Cardiac septum (tissue), 1 donor: ENCODE data around the gene ARHGEF33. TPM values are rescaled to one million over a fixed set of nuclear protein-coding genes. Genes with fewer than 3 reads are reported as not detected.
"Not testable (repeated sequence)": the region's sequence is repeated elsewhere in the genome, so short reads cannot be mapped to it uniquely, and the experiment has no call there.

Experiments
- DNase-seq: peaks from one replicate; pipeline ENCODE4 v3.0.0-alpha.2; 2020; ENCODE audit warnings: low spot score
- intact Hi-C: fragments of 100-400 bp; cut with DNase I; formaldehyde crosslinking; loops from one replicate; pipeline ENCODE4 v1.14.0; 2022
- total RNA-seq: library from RNA; stranded (reverse); fragmentation: NEBNext Ultra II Directional; extraction: Animal tissue kit (Norgen Biotek cat#: 25700); gene quantifications from one replicate; pipeline ENCODE4 v1.2.1, GENCODE V29; 2021
- donor health status: DM: no; HTN: no; CAD: no.

ARHGEF33 gene
- total RNA-seq, 1 donor from 2014 or later: 0.38 TPM

DNA sequence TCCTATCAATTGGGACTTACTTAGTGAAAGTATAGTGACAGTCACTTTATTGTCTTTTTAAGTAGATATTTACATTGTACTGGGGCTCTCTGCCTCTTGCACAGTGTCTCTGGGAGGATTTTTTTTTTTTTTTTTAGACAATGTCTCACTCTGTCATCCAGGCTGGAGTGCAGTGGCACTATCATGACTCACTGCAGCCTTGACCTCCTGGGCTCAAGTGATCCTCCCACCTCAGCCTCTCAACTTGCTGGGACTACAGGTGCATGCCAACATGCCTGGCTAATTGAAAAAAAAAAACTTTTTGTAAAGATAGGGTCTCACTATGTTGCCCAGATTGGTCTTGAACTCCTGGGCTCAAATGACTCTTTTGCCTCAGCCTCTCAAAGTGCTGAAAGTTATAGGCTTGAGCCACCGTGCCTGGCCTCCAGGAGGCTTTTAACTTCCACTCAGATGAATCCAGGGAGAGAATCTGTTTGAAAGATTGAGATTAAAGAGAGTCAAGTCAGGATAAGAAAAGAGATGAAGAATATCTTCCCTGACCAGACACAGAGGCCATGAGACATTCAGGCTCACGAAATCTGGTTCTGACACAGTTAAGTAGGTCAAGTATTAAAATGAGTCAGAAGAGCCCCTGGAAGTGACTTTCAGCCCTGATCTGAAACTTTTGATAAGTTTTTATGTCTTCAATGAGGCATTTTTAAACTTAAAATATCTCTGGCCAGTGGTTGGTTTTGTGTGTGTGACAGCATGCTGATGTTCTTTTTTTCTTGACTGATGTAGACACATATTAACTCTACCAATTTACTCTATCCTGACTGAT is 18.3 kb downstream of the ARHGEF33 start:
- no peak for DNase-seq
- intact Hi-C loops: no loop called here

DNA sequence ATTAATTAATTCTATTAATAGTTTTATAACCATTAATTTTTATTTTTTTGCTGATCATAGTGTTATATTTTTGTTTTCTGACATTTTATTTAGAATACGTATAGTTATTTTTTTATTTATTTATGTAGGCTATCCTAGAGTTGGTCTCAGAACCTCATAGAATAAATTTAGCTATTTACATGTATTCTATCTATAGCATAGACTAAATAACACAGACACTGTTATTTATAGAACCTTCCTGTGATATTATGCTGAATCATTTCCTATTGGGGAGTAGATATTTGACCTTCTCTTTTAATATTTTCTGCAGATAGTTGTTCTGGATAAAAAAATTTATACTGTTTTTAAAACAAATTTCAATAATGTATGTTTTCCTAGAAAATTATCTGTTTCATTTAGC is 20.2 kb downstream of the ARHGEF33 start:
- intact Hi-C loops: no loop called here
- no peak for DNase-seq

DNA sequence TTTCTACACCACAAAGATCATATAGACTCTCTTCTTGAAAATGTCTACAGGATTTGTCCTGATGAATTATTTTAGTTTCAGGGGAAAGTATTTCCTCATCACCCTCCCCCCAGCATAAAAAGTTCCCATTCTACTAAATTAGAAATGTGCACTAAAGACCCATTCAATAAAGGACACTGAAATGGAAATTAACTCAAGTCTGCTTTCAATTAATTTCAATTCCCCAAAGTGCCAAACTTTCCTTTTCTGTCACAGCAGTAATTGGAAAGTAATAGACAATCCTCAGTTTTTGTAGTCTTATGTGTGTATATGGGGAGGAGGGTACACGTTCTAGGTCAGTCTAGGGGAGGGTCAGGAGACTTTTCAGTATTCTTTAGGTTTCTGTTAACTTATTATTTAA is 21.5 kb downstream of the ARHGEF33 start:
- no peak for DNase-seq
- intact Hi-C loops: no loop called here

DNA sequence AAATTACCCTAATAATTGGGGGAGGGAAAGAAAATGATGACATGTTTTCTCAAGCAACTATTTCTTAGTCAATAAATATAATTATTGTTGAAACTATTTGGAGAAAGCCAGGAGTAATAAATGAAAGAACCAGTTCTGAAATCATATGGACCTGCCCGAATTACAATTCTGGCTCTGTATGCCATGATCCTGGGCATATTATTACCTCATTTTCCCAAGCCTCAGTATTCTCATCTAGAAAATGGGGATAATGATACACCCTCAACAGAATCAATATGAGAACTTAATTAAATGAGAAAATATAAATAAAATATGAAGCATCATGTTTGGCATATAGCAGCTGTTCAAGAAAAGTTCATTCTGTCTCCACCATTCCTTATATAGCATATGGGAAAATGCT is 22.9 kb downstream of the ARHGEF33 start:
- intact Hi-C loops: no loop called here
- DNase-seq: no peak

DNA sequence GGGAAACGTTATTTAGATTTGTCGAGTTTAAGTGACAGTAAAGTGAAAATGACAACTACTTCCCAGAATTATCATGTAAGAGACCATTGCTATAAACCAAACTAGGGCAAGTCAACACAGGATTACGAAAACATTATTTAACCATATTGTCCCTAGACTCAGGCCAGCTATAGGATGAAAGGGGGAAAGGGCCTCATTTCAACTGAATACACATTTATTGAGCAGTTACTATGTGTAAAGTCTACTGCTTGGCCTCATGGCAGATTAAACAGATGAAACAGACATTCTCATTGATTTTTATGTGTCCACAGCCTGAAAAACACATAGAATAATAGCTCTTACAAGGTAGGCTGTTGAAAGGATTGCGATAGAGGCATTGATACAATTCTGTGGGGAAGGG is 32.7 kb downstream of the ARHGEF33 start:
- intact Hi-C loops: no loop called here
- no peak for DNase-seq

DNA sequence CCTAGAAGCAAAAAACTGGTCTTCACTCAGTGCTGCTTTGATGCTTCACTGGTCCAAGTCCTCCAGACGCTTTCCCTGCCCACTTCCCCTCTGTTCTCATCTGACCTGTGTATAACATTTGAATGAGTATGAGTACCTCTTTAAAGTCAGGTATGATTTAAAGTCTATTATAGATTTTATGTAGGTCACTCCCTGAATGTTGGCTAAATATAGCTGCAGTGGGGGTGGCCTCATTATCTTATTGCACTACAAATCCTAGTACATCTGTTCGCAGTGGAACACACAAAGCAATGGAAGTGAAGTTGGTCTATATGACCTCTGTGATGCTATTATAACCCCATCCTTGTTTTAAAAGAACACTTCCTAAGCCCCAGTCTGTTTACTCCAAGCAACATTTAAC is 33.2 kb downstream of the ARHGEF33 start:
- intact Hi-C loops: no loop called here
- no peak for DNase-seq

DNA sequence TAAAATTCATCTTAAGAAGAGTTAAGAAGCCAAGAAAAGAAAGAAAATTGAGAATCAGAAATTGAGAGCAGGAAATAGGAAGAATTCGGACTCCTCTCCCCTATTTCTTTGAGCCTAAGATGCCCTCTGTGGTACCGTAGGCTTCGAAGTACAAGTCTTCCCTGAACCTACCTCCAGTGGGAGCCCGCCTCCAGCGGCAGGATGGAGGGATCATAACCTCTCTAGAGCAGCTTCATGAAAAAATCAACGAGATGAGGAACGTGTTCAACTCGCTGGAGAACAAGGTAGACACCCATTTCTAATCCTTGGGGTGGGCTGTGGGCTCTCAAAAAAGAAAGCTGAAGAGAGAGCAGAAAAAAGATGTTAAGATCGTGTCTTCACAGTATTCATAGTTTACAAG is 36.3 kb downstream of the ARHGEF33 start:
- DNase-seq: no peak
- intact Hi-C loops: no loop called here

DNA sequence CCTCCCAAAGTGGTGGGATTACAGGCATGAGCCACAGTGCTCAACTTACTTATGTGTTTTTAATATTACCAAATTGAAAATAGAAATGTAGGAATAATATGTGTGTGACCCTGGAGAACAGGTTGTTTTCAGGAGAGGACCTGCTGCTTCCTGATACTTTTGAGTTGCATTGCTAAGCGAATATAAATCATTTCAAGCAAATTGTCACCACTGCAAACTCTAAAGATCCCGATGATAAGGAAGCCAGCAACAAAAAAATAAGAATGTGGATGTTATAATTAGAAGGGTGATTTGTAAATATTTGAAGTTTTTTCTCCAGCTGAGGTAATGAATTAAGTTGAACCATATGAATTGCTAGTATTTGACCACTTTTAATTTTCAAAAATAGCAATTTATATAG is 40.9 kb downstream of the ARHGEF33 start:
- intact Hi-C loops: no loop called here
- DNase-seq: no peak

DNA sequence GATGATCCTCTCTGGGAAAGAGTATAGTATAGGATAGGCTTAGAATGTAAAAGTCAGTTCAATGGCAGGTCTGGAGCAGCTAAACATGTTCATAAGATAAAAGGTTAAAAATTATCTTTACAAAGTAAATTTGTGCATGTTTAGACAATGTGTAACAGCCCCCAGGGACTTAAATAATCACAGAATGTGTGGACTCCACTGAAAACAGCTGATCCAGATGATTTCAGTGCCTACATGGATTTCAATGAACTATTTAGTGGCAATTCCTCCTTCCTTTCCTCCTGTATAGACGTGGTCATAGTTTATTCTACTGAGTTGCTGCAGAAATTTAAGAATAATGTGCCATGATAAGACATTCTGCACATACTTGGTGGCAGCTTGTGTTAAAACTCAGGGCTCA is 42.9 kb downstream of the ARHGEF33 start:
- no peak for DNase-seq
- intact Hi-C loops: no loop called here

DNA sequence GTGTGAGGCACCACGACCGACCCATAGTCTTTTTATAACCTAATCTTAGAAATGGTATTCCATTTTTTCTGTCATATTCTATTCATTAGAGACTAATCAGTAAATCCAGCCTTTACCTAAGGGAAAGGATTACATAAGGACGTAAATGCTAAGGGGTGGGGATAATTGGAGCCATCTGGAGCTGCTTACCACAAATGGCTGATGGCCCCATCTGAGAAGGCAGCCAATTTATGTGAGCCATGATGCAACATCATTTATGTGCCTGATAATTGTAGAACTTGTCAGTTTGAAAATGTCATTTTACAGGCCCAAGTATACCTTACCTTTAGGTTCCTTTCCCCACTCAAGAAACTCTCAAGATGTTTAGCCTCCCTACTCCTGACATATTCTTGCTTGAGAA is 44.0 kb downstream of the ARHGEF33 start:
- intact Hi-C loops: no loop called here
- DNase-seq: no peak

DNA sequence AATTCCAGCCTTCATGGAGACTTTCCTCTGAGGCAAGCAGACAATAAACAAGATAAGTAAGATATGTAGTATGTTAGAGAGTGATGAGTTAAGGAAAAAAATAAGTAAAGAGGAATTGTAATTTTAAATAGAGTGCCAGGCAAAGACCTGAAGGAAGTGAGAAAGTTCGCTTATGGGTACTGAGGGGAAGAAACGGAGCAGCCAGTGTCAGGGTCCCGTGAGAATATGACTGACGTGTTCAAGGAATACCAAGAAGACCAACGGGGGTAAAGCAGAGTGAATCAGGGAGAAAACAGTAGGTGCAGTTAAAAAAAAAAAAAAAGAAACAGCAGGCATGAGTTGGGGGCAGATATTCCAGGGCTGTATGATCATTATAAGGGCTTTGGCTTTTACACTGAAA is 45.1 kb downstream of the ARHGEF33 start:
- intact Hi-C loops: no loop called here
- no peak for DNase-seq

DNA sequence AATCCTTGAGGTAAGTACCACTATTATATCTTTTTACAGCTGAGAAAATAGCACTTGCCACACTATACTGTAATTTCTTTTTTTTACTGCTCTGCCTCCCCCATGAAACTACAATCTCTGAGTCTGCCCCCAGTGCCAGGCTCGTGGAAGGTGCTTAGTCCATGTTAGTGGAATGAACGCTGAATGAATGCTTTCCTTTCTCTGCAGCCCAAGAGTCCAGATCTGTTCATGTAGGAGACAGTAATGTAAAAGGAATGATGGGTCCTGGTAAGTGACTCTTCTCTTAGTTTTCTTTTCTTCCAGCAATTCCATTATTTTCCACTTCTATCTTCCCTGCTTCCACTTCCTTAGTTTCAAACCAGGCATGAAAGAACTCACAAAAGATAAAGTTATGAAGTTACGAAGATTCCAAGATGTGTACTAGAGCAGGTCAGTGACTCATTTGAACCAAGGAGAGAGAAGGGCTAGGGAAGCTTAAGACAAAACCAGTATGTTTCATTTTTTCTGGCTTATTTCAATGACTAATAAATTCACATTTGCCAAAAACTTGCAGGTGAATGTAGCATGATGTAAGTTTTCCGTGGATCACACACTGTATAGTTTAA is 46.0 kb downstream of the ARHGEF33 start:
- DNase-seq: no peak
- intact Hi-C loops: no loop called here

DNA sequence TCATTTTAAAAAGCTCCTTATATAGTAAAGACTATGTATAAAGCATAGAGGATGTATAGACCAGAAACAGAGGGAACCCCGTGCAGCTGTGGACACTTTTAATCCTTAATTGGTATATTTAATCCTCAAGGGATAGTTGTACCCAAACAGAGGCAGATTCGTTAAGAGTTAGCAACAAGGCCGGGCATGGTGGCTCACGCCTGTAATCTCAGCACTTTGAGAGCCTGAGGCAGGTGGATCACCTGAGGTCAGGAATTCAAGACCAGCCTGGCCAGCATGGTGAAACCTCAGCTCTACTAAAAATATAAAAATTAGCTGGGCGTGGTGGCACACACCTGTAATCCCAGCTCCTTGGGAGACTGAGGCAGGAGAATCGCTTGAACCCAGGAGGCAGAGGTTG is 46.8 kb downstream of the ARHGEF33 start:
- DNase-seq, intact Hi-C loops: not testable (repeated sequence)

DNA sequence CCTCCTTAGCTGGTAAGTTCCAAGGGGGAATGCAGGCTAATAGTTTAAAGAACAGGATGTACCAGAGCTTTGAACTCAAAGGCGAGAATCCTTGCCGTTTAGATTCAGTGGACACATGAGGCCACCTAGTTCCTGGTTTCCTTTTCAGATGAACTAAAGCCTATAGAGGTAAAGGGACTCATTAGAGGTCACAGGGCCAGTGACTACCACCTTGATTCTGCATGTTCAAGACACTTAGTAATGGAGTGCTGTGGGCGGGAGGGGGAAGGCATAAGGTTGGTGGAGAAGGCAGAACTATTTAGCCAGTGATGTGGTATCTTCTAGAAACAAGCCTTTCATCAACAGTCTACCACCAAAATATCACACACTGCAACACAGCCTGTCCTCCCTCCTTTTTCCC is 47.9 kb downstream of the ARHGEF33 start:
- intact Hi-C loops: no loop called here
- DNase-seq: no peak

DNA sequence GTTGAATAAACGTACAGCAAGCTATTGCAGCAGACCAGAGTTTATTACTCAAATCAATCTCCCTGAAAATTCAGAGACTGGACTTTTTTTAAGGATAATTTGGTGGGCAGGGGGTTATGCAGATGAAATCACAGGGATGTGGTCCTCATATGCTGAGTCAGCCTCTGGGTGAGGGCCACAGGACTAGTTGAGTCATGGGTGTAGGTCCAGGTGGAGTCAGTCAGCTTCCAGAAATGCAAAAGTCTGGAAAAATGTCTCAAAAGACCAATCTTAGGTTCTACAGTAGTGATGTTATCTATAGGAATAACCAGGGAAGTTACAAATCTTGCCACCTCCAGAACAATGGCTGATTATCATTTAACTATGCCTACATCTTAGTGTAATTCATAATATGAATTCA is 51.1 kb downstream of the ARHGEF33 start:
- no peak for DNase-seq
- intact Hi-C loops: no loop called here

DNA sequence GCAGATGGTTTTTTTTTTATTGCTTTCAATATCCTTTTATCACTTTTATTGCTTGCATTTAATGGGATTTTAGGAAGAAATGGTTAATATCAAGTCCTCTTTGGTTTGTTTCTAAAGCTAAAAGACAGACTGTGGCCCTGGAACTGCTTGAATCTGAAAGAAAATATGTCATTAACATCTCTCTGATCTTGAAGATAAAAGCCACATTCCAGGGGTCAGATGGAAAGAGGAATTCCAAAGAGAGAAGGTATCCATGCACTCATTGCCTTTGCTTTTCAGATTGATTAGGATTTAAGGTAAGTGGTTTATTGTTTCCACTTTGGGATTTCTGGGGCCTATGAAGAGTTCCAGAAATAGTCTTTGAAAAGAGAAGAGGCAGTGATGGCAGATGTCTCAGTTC is 54.1 kb downstream of the ARHGEF33 start:
- intact Hi-C loops: no loop called here
- DNase-seq: no peak

DNA sequence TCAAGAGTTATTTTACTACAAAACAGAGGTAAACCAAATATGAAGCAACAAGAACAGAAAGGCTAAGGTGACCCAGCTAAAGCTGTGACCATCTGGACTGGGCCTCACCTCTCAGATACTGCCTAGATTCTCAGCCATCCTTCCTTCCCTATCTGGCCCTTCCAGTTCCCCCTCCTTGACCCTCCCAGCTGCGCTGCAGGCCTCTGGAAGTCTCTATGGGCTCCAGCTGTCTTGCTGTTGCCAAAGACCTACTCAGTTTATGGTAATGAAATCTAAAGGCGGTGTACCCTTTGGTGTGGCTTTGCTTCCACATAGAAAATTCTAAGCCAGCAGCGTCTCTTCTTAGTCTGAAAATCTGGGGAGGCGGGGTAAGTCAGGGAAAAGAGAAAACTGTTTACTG is 55.7 kb downstream of the ARHGEF33 start:
- no peak for DNase-seq
- intact Hi-C loops: no loop called here

DNA sequence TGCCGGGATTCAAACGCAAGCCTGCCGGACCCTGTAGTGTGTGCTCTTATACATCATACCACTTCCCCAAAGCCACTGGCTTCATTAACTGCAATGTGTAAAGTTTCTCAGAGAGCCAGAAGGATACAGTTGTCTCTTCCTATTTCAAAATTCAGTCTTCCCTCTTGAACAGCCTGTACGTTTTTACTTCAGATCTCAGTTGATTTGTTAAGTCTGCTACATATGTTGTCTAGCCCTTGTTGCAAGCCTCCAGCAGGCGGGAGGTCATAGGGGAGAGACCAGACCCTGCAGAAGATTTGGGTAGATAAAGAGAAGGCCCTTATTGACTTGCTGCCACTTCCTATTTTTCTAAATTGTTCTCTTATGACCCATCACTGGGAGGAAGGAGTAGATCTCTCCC is 56.2 kb downstream of the ARHGEF33 start:
- DNase-seq: no peak
- intact Hi-C loops: no loop called here

DNA sequence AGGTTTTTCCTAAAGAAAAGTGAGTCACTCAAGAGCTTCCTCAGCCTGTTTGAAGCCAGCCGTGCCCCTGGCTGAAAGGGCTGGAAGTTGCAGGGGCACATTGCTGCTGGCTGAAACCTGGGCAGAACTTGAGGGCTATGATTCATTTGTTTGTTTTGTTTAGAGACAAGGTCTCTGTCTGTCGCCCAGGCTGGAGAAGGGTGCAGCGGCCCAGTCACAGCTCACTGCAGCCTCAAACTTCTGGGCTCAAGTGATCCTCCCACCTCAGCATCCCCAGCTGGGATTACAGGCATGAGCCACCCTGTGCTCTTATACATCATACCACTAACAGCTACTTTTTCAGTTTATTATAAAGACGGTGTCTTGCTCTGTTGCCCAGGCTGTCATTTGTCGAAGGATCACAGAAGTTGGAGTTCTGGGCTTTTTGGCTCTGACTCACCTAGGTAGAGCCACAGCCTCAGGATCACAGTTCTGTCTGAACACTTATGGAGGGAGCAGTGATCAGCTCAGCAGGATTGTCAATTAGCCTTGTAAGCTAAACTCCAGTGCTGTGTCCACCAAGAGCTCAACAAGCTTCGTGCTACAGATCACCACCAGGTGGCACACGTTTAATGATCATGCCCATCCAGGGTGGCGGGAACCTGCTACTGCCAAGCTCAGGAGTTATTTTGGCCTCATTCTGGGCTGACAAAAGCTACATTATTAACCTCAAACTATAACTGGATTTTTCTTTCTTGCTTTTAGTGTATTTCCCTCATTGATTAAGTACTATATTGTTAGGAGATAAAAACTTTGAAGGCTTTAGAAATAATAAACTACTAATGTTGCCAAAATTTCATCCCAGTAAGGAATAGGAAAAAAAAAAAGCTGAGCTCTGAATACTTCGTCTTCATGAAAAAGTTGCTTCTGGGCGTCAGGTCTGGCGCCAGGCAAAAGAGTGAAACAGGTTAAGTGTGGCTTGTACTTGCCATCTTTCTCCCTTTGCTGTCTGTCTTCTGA is 57.9 kb downstream of the ARHGEF33 start:
- no peak for DNase-seq
- intact Hi-C loops: loop anchor here (2.0 kb wide), 1 partner anchor 281 kb away; no protein-coding TSS in a partner anchor

DNA sequence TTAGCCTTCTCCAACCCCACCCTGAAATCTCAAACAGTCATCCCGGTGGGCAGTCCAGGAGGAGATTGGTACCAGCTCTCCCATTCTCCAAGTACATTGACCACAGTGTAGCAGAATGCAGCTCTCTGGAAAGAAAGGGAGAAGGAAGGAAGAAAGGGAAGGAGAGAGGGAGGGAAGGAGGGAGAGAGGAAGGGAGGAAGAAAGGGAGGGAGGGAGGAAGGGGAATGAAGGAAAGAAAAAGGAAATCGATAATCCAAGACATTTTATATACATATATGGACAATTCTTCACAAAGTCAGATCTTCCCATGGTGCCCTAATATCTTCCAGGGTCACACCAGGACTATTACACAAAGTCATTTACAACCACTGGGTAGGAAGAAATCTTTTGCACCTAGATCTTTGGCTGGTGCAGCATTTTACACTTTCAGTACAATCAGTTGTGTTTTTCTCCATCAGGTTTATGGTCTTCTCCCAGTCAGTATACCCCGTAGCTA is 58.8 kb downstream of the ARHGEF33 start:
- intact Hi-C loops: loop anchor here (2.0 kb wide), 1 partner anchor 280 kb away; no protein-coding TSS in a partner anchor
- no peak for DNase-seq
